Neural progenitor cell (in vitro differentiated cells): Measurements from ENCODE around the gene TP53INP2. TPM values are rescaled to one million over a fixed set of nuclear protein-coding genes. Genes with fewer than 3 reads are reported as not detected.

Experiments used
- DNase-seq: peaks from one replicate; pipeline ENCODE4 v3.0.0-alpha.2; 2016; ENCODE audit warnings: low spot score
- H2AFZ ChIP-seq: fragments of 200-600 bp; sonication (generic); replicated peaks from 2 replicates; pipeline ENCODE4 v1.6.1; 2016; ENCODE audit warnings: antibody characterized with exemption
- H3F3A ChIP-seq: fragments of 200-600 bp; sonication (generic); 2 replicates; pipeline ENCODE4 v1.6.1; 2016; ENCODE audit warnings: antibody characterized with exemption, low read depth
- H3K27ac ChIP-seq: fragments of 200-600 bp; sonication (generic); 2 replicates; pipeline ENCODE4 v1.5.1; 2016; ENCODE audit warnings: mild to moderate bottlenecking
- H3K27me3 ChIP-seq: fragments of 200-600 bp; sonication (generic); 2 replicates; pipeline ENCODE4 v1.6.1; 2016; ENCODE audit warnings: mild to moderate bottlenecking, moderate library complexity
- H3K36me3 ChIP-seq: fragments of 200-600 bp; sonication (generic); 2 replicates; pipeline ENCODE4 v1.5.1; 2016
- H3K4me1 ChIP-seq: fragments of 200-600 bp; sonication (generic); 2 replicates; pipeline ENCODE4 v1.6.1; 2016; ENCODE audit warnings: mixed run types
- H3K4me2 ChIP-seq: fragments of 200-600 bp; sonication (generic); 2 replicates; pipeline ENCODE4 v1.6.1; 2016
- H3K4me3 ChIP-seq: fragments of 200-600 bp; sonication (generic); 2 replicates; pipeline ENCODE4 v1.5.1; 2016
- H3K79me2 ChIP-seq: fragments of 200-600 bp; sonication (generic); 2 replicates; pipeline ENCODE4 v1.6.1; 2016; ENCODE audit warnings: low read depth
- H3K9ac ChIP-seq: fragments of 200-600 bp; sonication (generic); 2 replicates; pipeline ENCODE4 v1.6.1; 2016
- H3K9me3 ChIP-seq: fragments of 200-600 bp; sonication (generic); 2 replicates; pipeline ENCODE4 v1.5.1; 2016; ENCODE audit warnings: low read depth
- H4K20me1 ChIP-seq: fragments of 200-600 bp; sonication (generic); 2 replicates; pipeline ENCODE4 v1.6.1; 2016; ENCODE audit warnings: low read depth
- H3K27ac Mint-ChIP-seq: 3 replicates; pipeline ENCODE4 v1.8.0; 2021; ENCODE audit warnings: mixed read lengths
- H3K27me3 Mint-ChIP-seq: 2 replicates; pipeline ENCODE4 v1.8.0; 2022; ENCODE audit warnings: low read depth, mild to moderate bottlenecking, inconsistent platforms, moderate library complexity, mixed read lengths; ENCODE audit not compliant: insufficient read depth
- H3K36me3 Mint-ChIP-seq: 3 replicates; pipeline ENCODE4 v1.8.0; 2021; ENCODE audit warnings: mixed read lengths
- H3K4me1 Mint-ChIP-seq: 3 replicates; pipeline ENCODE4 v1.8.0; 2021; ENCODE audit warnings: mixed read lengths
- H3K4me3 Mint-ChIP-seq: 3 replicates; pipeline ENCODE4 v1.8.0; 2021; ENCODE audit warnings: mild to moderate bottlenecking, moderate library complexity, mixed read lengths
- H3K9me3 Mint-ChIP-seq: 3 replicates; pipeline ENCODE4 v1.8.0; 2020; ENCODE audit warnings: mixed read lengths
- EZH2 ChIP-seq: fragments of 200-600 bp; sonication (generic); IDR thresholded peaks from 2 replicates; pipeline ENCODE4 v1.6.1; 2017; ENCODE audit warnings: antibody characterized with exemption, mild to moderate bottlenecking, moderate library complexity
- EZH2phosphoT487 ChIP-seq: fragments of 200-600 bp; sonication (generic); IDR thresholded peaks from 2 replicates; pipeline ENCODE4 v1.6.1; 2017; ENCODE audit warnings: antibody characterized with exemption
- total RNA-seq: library from RNA; depleted of rRNA; stranded (reverse); fragments of >200 nt; gene quantifications from 2 replicates; pipeline ENCODE4 v1.2.3, GENCODE V29; 2015; ENCODE audit warnings: low replicate concordance
- TF ChIP-seq, protein P1 (sequence below): fragments of 200-600 bp; sonication (generic); IDR thresholded peaks from 2 replicates; pipeline ENCODE4 v1.5.1; 2017; ENCODE audit warnings: antibody characterized with exemption, mild to moderate bottlenecking

Gene TP53INP2
- total RNA-seq, 1 donor from 2014 or later, result 1.1 TPM

GRCh38 chr20:34706302-34706875, 2.2 kb downstream of the TP53INP2 start:
- TF ChIP-seq, protein P1, sequence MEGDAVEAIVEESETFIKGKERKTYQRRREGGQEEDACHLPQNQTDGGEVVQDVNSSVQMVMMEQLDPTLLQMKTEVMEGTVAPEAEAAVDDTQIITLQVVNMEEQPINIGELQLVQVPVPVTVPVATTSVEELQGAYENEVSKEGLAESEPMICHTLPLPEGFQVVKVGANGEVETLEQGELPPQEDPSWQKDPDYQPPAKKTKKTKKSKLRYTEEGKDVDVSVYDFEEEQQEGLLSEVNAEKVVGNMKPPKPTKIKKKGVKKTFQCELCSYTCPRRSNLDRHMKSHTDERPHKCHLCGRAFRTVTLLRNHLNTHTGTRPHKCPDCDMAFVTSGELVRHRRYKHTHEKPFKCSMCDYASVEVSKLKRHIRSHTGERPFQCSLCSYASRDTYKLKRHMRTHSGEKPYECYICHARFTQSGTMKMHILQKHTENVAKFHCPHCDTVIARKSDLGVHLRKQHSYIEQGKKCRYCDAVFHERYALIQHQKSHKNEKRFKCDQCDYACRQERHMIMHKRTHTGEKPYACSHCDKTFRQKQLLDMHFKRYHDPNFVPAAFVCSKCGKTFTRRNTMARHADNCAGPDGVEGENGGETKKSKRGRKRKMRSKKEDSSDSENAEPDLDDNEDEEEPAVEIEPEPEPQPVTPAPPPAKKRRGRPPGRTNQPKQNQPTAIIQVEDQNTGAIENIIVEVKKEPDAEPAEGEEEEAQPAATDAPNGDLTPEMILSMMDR, result no peak
- TF ChIP-seq EZH2, result no peak
- no peak for TF ChIP-seq EZH2phosphoT487
- Histone ChIP-seq H3K4me3 (no peak overlapping the region), H3K9ac (no peak overlapping the region), H3K4me2 (no peak overlapping the region), H3K4me1 (no peaks in the 10 kb centered on the region), H3F3A (peaks cover 36% of the 10 kb centered on the region), H3K9me3 (no peaks in the 10 kb centered on the region), H3K79me2 (no peaks in the 10 kb centered on the region), H3K27me3 (peaks cover 92% of the 10 kb centered on the region), H4K20me1 (peaks cover 26% of the 10 kb centered on the region), H3K36me3 (no peaks in the 10 kb centered on the region), H2AFZ (no peak overlapping the region), H3K27ac (no peak overlapping the region)
- peaks cover 45% of the 10 kb centered on the region for H3K27me3 Mint-ChIP-seq
- H3K27ac Mint-ChIP-seq, result no peak overlapping the region
- peaks cover 24% of the 10 kb centered on the region for H3K4me1 Mint-ChIP-seq
- no peaks in the 10 kb centered on the region for H3K9me3 Mint-ChIP-seq
- DNase-seq, result no peak
- peak overlapping the region; percentile 54 for H3K4me3 Mint-ChIP-seq
- no peaks in the 10 kb centered on the region for H3K36me3 Mint-ChIP-seq

DNA sequence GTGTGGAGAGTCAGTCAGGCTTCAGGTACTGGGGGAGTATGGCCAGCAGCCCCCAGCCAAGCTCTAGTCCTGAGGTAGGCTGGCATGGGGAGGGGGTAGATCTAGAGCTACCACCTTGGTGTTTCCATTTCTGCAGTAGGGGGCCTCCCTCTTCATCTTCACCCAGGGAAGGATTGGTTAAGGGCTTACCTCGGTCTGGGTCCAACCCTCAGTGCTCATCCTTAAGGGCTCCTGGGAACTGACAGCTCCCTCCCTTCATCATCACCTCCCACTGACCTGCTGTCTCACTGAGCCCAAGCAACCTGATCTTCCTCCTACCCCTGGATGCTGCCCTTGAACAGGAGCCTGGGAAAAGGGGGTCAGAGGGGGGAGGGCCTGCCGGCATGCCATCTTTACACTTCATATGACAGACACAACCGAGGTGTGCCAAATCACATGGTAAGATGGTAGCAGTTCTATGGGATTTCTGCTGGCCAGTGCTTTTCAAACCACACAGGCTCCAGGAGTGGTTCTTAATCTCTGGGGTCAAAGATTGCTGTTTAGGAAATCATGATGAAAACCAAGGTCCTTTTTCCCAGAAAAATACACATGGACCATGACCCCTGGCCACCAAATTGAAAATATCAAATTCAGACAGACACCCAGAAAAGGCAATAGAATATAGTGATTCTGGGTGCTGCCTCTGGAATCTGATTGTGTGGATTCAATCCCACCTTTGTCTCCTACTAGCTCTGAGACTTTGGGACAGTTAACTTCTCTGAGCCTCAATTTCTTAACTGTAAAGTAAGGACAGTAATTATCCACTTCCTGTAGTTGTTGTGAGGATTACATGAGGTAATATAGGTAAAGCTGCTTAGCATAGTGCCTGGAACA, 3.0 kb downstream of the TP53INP2 start:
- Histone ChIP-seq H2AFZ (no peak overlapping the region), H3K36me3 (no peaks in the 10 kb centered on the region), H3K9ac (no peak overlapping the region), H3K27ac (no peak overlapping the region), H3K27me3 (peaks cover 92% of the 10 kb centered on the region), H3K4me3 (no peak overlapping the region), H3K4me2 (no peak overlapping the region), H3F3A (peaks cover 36% of the 10 kb centered on the region), H4K20me1 (peaks cover 27% of the 10 kb centered on the region), H3K9me3 (no peaks in the 10 kb centered on the region), H3K79me2 (no peaks in the 10 kb centered on the region), H3K4me1 (no peaks in the 10 kb centered on the region)
- Mint-ChIP-seq H3K9me3 (no peaks in the 10 kb centered on the region), H3K27ac (no peak overlapping the region), H3K27me3 (peaks cover 42% of the 10 kb centered on the region), H3K4me3 (no peak overlapping the region), H3K4me1 (peaks cover 24% of the 10 kb centered on the region), H3K36me3 (no peaks in the 10 kb centered on the region)
- TF ChIP-seq EZH2, result no peak
- TF ChIP-seq, protein P1, result no peak
- TF ChIP-seq EZH2phosphoT487, result no peak
- no peak for DNase-seq

- H4K20me1 ChIP-seq, result peaks cover 27% of the 10 kb centered on the region
- Mint-ChIP-seq H3K36me3 (peaks cover 7% of the 10 kb centered on the region), H3K9me3 (no peaks in the 10 kb centered on the region), H3K27me3 (peaks cover 31% of the 10 kb centered on the region), H3K4me1 (peaks cover 15% of the 10 kb centered on the region), H3K4me3 (peak overlapping the region; percentile 85), H3K27ac (no peak overlapping the region)
- H3K4me3 ChIP-seq, result peak overlapping the region; percentile 69
- no peaks in the 10 kb centered on the region for H3K9me3 ChIP-seq
- H3K79me2 ChIP-seq, result no peaks in the 10 kb centered on the region
- no peaks in the 10 kb centered on the region for H3K36me3 ChIP-seq
- no peak for TF ChIP-seq EZH2phosphoT487
- TF ChIP-seq, protein P1, result peak; percentile 70
- H3K27me3 ChIP-seq, result peaks cover 78% of the 10 kb centered on the region
- no peak overlapping the region for H3K9ac ChIP-seq
- no peak overlapping the region for H3K27ac ChIP-seq
- DNase-seq, result peak; percentile 72
- peaks cover 36% of the 10 kb centered on the region for H3F3A ChIP-seq
- peak overlapping the region; percentile 99 for H3K4me2 ChIP-seq
- no peaks in the 10 kb centered on the region for H3K4me1 ChIP-seq
- H2AFZ ChIP-seq, result peak overlapping the region; percentile 88
Measured at GRCh38 chr20:34708621-34709043, 4.5 kb downstream of the TP53INP2 start.
